ENCODE data around the gene ZNF236. TPM values are rescaled to one million over a fixed set of nuclear protein-coding genes. Genes with fewer than 3 reads are reported as not detected.

Gene ZNF236
- total RNA-seq, 1 donor from 2014 or later, result 9.7 TPM

GRCh38 chr18:76878426-76878825, 56.1 kb downstream of the ZNF236 start:
- TF ChIP-seq CTCF (IDR thresholded peaks at IDR 0.05), result no peak
- H3K36me3 ChIP-seq, result peaks cover 20 to 46% of the 10 kb centered on the region in 2 donors
- intact Hi-C loops (cut with DNase I), result loop anchor here (5.0 kb wide), 1 partner anchor 76 kb away; no protein-coding TSS in a partner anchor
- no peaks in the 10 kb centered on the region for H3K27me3 ChIP-seq
- no peak overlapping the region for H3K4me3 ChIP-seq
- no peak overlapping the region for H3K27ac ChIP-seq
- no peak for DNase-seq (ENCODE audit: low spot score in 2 of 2)
- H3K9me3 ChIP-seq, result no peaks in the 10 kb centered on the region
- no peaks in the 10 kb centered on the region for H3K4me1 ChIP-seq

- H3K27ac ChIP-seq, result no peak overlapping the region
- no peaks in the 10 kb centered on the region for H3K27me3 ChIP-seq
- peaks cover 16 to 58% of the 10 kb centered on the region in 2 donors for H3K36me3 ChIP-seq
- no peak overlapping the region for H3K4me3 ChIP-seq
- TF ChIP-seq CTCF (IDR thresholded peaks at IDR 0.05), result no peak
- no peaks in the 10 kb centered on the region for H3K9me3 ChIP-seq
- no peaks in the 10 kb centered on the region for H3K4me1 ChIP-seq
- DNase-seq (ENCODE audit: low spot score in 2 of 2), result no peak
- intact Hi-C loops (cut with DNase I), result no loop called here
Observed at GRCh38 chr18:76880026-76880425, 57.7 kb downstream of the ZNF236 start.

DNA sequence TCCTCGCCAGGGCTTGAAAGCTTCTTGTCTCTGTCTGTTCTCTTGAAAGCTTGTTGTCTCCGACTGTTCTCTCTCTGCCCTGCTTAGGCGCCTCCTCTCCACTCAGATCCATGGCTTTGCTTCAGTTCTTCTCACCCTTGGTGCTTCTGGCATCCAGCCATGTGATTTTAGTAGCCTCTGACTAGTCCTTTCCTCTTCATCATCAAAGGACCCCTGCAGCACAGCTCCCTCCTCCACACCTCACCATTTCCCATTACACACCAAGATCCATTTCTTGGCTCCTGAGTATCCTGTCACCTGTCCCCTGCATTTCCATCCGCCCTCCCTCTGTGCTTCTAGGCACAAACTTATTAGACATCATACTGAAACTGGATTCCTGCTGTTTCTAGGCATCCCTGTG, 59.4 kb downstream of the ZNF236 start:
- TF ChIP-seq CTCF (IDR thresholded peaks at IDR 0.05), result no peak
- Histone ChIP-seq H3K27me3 (no peaks in the 10 kb centered on the region), H3K36me3 (peaks cover 20 to 58% of the 10 kb centered on the region in 2 donors), H3K27ac (no peak overlapping the region), H3K9me3 (no peaks in the 10 kb centered on the region), H3K4me3 (no peak overlapping the region), H3K4me1 (no peaks in the 10 kb centered on the region)
- DNase-seq (ENCODE audit: low spot score in 2 of 2), result no peak
- intact Hi-C loops (cut with DNase I), result no loop called here

DNA sequence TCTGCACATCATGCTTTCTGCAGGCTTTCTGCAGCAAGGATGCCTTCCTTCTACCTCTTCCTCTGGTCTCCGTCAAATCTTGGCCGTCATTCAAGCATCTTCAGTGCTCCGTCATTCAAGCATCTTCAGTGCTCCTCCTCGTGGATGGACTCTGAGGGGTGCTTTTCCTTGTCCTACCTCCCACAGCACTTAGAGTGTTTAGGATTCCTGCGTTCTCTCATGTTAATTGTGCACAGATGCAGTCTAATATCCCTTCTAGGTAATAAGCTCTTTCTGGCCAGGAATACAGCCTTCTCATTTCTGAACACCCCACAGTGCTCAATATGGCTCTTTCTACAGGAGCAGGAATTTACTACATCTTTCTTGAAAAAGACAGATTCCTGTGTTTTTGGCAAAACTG, 59.8 kb downstream of the ZNF236 start:
- no peak overlapping the region for H3K27ac ChIP-seq
- TF ChIP-seq CTCF (IDR thresholded peaks at IDR 0.05), result no peak
- H3K27me3 ChIP-seq, result no peaks in the 10 kb centered on the region
- H3K4me3 ChIP-seq, result no peak overlapping the region
- DNase-seq (ENCODE audit: low spot score in 2 of 2), result no peak
- H3K36me3 ChIP-seq, result peaks cover 20 to 58% of the 10 kb centered on the region in 2 donors
- no peaks in the 10 kb centered on the region for H3K9me3 ChIP-seq
- intact Hi-C loops (cut with DNase I), result no loop called here
- no peaks in the 10 kb centered on the region for H3K4me1 ChIP-seq

DNA sequence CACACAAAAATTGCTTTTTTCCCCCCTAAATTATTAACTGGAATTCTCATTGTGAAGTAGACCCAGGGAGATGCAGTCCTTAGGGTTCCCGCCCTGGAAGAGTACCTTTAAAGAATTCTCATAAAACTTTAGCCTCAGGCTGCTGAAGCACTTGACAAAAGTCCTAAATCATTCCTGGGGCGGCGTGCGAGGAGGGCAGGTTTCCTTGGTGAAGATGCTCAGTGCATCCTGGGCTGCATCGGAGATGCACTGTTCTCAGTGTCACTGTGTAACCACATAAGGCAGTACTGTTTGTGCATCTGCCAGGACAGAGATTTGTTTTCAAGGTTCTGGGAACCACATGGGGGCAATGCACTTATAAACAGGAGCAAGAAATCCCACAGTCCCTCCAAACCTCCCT, 62.6 kb downstream of the ZNF236 start:
- Histone ChIP-seq H3K27ac (no peak overlapping the region), H3K36me3 (peaks cover 19 to 63% of the 10 kb centered on the region in 2 donors), H3K9me3 (no peaks in the 10 kb centered on the region), H3K4me3 (no peak overlapping the region), H3K4me1 (no peaks in the 10 kb centered on the region), H3K27me3 (no peaks in the 10 kb centered on the region)
- intact Hi-C loops (cut with DNase I), result no loop called here
- no peak for TF ChIP-seq CTCF (IDR thresholded peaks at IDR 0.05)
- no peak for DNase-seq (ENCODE audit: low spot score in 2 of 2)

DNA sequence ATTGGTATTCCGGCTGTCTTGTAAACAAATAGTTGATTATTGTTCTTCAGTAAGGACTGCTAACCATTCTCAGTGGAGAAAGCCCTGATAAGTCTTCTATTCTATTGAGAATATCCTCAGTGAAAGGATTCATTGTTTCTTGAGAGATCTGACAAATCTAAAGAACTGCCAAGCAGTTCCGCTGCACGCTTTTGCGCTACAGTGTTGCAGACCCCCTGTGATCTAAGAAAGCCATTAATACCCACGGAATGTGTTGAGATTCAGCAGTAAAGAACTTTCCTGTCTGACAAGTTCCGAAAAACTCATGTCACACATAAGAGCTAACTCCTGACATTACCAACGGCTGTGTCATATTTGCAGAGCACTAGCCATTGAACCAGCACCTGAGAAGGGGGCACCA, 63.8 kb downstream of the ZNF236 start:
- no peaks in the 10 kb centered on the region for H3K27me3 ChIP-seq
- no peak overlapping the region for H3K27ac ChIP-seq
- DNase-seq (ENCODE audit: low spot score in 2 of 2), result no peak
- no peak for TF ChIP-seq CTCF (IDR thresholded peaks at IDR 0.05)
- H3K4me1 ChIP-seq, result no peaks in the 10 kb centered on the region
- no peak overlapping the region for H3K4me3 ChIP-seq
- peaks cover 13 to 52% of the 10 kb centered on the region in 2 donors for H3K36me3 ChIP-seq
- intact Hi-C loops (cut with DNase I), result no loop called here
- H3K9me3 ChIP-seq, result no peaks in the 10 kb centered on the region

Measured in ascending aorta (tissue), 2 donors.